CMK (cell line): ENCODE data around the gene FAM131B.
"Not testable (repeated sequence)": the region's sequence is repeated elsewhere in the genome, so short reads cannot be mapped to it uniquely, and the experiment has no call there.

Experiments used
- DNase-seq: peaks from one replicate; pipeline ENCODE4 v3.0.0-alpha.2; 2010; ENCODE audit warnings: low read depth

The FAM131B gene

GRCh38 chr7:143362131-143363015 lies at the start of gene FAM131B:
Gene FAM131B, minus strand, starts transcription at chr7:143362713. Its CDS starts 110 bp downstream, at chr7:143362603.
- DNase-seq: no peak

GRCh38 chr7:143411976-143412708 lies 49.6 kb upstream of the FAM131B start:
- no peak for DNase-seq

GRCh38 chr7:143410521-143411004 lies 48.0 kb upstream of the FAM131B start:
- no peak for DNase-seq

- no peak for DNase-seq
Measured at GRCh38 chr7:143408686-143409561, 46.4 kb upstream of the FAM131B start, which contains the start of gene EPHA1. Gene EPHA1, minus strand, starts transcription at chr7:143408856. Its CDS starts 51 bp downstream, at chr7:143408805.

- DNase-seq: no peak
Measured at GRCh38 chr7:143408252-143408685, 45.8 kb upstream of the FAM131B start.

- DNase-seq: no peak
Measured at GRCh38 chr7:143407287-143408251, 45.1 kb upstream of the FAM131B start.

GRCh38 chr7:143406002-143406357 lies 43.5 kb upstream of the FAM131B start:
- no peak for DNase-seq

- no peak for DNase-seq
Measured at GRCh38 chr7:143405173-143406001, 42.9 kb upstream of the FAM131B start.

GRCh38 chr7:143402233-143402632 lies 39.7 kb upstream of the FAM131B start:
- not testable (repeated sequence) for DNase-seq

GRCh38 chr7:143401265-143401664 lies 38.8 kb upstream of the FAM131B start:
- no peak for DNase-seq

GRCh38 chr7:143399642-143400041 lies 37.1 kb upstream of the FAM131B start:
- no peak for DNase-seq

GRCh38 chr7:143399151-143399550 lies 36.6 kb upstream of the FAM131B start:
- DNase-seq: no peak

- no peak for DNase-seq
Measured at GRCh38 chr7:143398616-143399015, 36.1 kb upstream of the FAM131B start.

- no peak for DNase-seq
Measured at GRCh38 chr7:143397710-143398530, 35.4 kb upstream of the FAM131B start.

GRCh38 chr7:143396625-143397556 lies 34.4 kb upstream of the FAM131B start:
- DNase-seq: no peak

GRCh38 chr7:143396182-143396581 lies 33.7 kb upstream of the FAM131B start:
- DNase-seq: no peak
